Endothelial cell of umbilical vein (primary cell): Measurements from ENCODE around the gene AP2B1. TPM values are rescaled to one million over a fixed set of nuclear protein-coding genes. Genes with fewer than 3 reads are reported as not detected.

Source experiments
- BruUV-seq: library from RNA; stranded (reverse); fragments of 400-500 nt; replicated peaks from 2 replicates; lab custom pipeline; 2021; lab: Mats Ljungman, UMichigan
- CTCF ChIA-PET: fragments of 300-600, 350-600 bp; sonication (Branson Sonifier 250); formaldehyde crosslinking; loops from one replicate; lab custom pipeline; 2021; ENCODE audit warnings: antibody characterized with exemption, inconsistent platforms; lab: Charles Lee
- POLR2A ChIA-PET: fragments of 300-600, 350-600 bp; sonication (Branson Sonifier 250); formaldehyde crosslinking; loops from one replicate; lab custom pipeline; 2021; ENCODE audit warnings: antibody characterized with exemption, inconsistent platforms; lab: Charles Lee
- DNase-seq: peaks from one replicate; pipeline ENCODE4 v3.0.0-alpha.2; 2011; ENCODE audit warnings: low read depth, low spot score
- FAIRE-seq: peaks from 2 replicates; lab custom pipeline; 2011; peaks lifted over from hg19 to GRCh38; lab: Jason Lieb, UNC
- H2AFZ ChIP-seq: 2 replicates; pipeline ENCODE4 v1.6.0; 2012; ENCODE audit warnings: low read depth, low read length, control low read depth, inconsistent platforms
- H3K27ac ChIP-seq: 2 replicates; pipeline ENCODE4 v1.5.1; 2011; ENCODE audit warnings: low read depth, mild to moderate bottlenecking, control low read depth, low read length, moderate library complexity; ENCODE audit not compliant: insufficient read depth
- H3K27me3 ChIP-seq, 2 experiments: 2 replicates each; pipeline versions ENCODE4 v1.6.0 to v1.6.1; 2011; ENCODE audit warnings: low read length in 2 of 2, mixed read lengths in 1 of 2; ENCODE audit not compliant: control insufficient read depth in 2 of 2, insufficient read depth in 2 of 2
- H3K36me3 ChIP-seq, 2 experiments: 2 replicates in 1 of 2; 3 replicates in 1 of 2; pipeline ENCODE4 v1.5.1; 2011; ENCODE audit warnings: low read length in 2 of 2, mild to moderate bottlenecking in 1 of 2, moderate library complexity in 1 of 2; ENCODE audit not compliant: control insufficient read depth in 2 of 2, insufficient read depth in 2 of 2; ENCODE audit errors: extremely low read depth in 1 of 2
- H3K4me1 ChIP-seq: 3 replicates; pipeline ENCODE4 v1.5.1; 2011; ENCODE audit warnings: mild to moderate bottlenecking, low read length; ENCODE audit not compliant: control insufficient read depth, insufficient read depth; ENCODE audit errors: extremely low read depth
- H3K4me2 ChIP-seq: 2 replicates; pipeline ENCODE4 v1.6.1; 2011; ENCODE audit warnings: low read length, control low read depth, mixed read lengths; ENCODE audit not compliant: insufficient read depth
- H3K4me3 ChIP-seq, 3 experiments: fragments of 200-600 bp in 1 of 3; sonication (generic), shearing (Covaris generic) in 1 of 3; replicated peaks in 1 of 3; 2 replicates each; pipeline ENCODE4 v1.5.1; 2011 to 2016; ENCODE audit warnings: control low read depth in 3 of 3, low read length in 3 of 3, mild to moderate bottlenecking in 2 of 3, inconsistent platforms in 1 of 3, low read depth in 1 of 3, moderate library complexity in 1 of 3; ENCODE audit not compliant: insufficient read depth in 1 of 3
- H3K79me2 ChIP-seq: 2 replicates; pipeline ENCODE4 v1.6.0; 2012; ENCODE audit warnings: low read length, inconsistent platforms; ENCODE audit not compliant: control insufficient read depth, insufficient read depth
- H3K9ac ChIP-seq: replicated peaks from 2 replicates; pipeline ENCODE3; 2011; ENCODE audit warnings: low read length, control low read depth; ENCODE audit not compliant: insufficient read depth; ENCODE audit errors: extremely low read depth
- H3K9me1 ChIP-seq: replicated peaks from 3 replicates; pipeline ENCODE4 v1.6.0; 2011; ENCODE audit warnings: mild to moderate bottlenecking, low read length; ENCODE audit not compliant: control insufficient read depth, insufficient read depth; ENCODE audit errors: extremely low read depth
- H3K9me3 ChIP-seq: replicated peaks from 2 replicates; pipeline ENCODE4 v1.5.1; 2012; ENCODE audit warnings: low read length, inconsistent platforms; ENCODE audit not compliant: control insufficient read depth, insufficient read depth
- H4K20me1 ChIP-seq: replicated peaks from 2 replicates; pipeline ENCODE3; 2011; ENCODE audit warnings: mild to moderate bottlenecking, low read length; ENCODE audit not compliant: control insufficient read depth, insufficient read depth; ENCODE audit errors: extremely low read depth
- EZH2 ChIP-seq: IDR thresholded peaks from 2 replicates; pipeline ENCODE4 v1.6.1; 2012; ENCODE audit warnings: borderline replicate concordance, low read depth, mild to moderate bottlenecking, moderate library complexity, low read length, inconsistent platforms; ENCODE audit not compliant: severe bottlenecking
- FOS ChIP-seq: IDR thresholded peaks from 2 replicates; pipeline ENCODE4 v1.6.1; 2011; ENCODE audit warnings: mild to moderate bottlenecking, low read length, moderate library complexity, borderline replicate concordance; ENCODE audit not compliant: insufficient read depth
- GATA2 ChIP-seq: IDR thresholded peaks from 2 replicates; pipeline ENCODE4 v1.7.0; 2011; ENCODE audit warnings: low read depth, mild to moderate bottlenecking, moderate library complexity, mixed read lengths, low read length; ENCODE audit not compliant: insufficient read length, insufficient read depth
- JUN ChIP-seq: IDR thresholded peaks from 2 replicates; pipeline ENCODE4 v1.6.1; 2011; ENCODE audit warnings: borderline replicate concordance, low read depth; ENCODE audit not compliant: insufficient read length, insufficient read depth
- MYC ChIP-seq: IDR thresholded peaks from one replicate; pipeline ENCODE4 v1.6.1; 2011; ENCODE audit warnings: mild to moderate bottlenecking, low read depth, low read length
- POLR2A ChIP-seq: IDR thresholded peaks from 2 replicates; pipeline ENCODE4 v1.6.1; 2012; ENCODE audit warnings: low read depth, mild to moderate bottlenecking, control low read depth, low read length
- POLR2AphosphoS5 ChIP-seq: IDR thresholded peaks from 2 replicates; pipeline ENCODE4 v1.6.1; 2012; ENCODE audit warnings: low read depth, mild to moderate bottlenecking, control low read depth, low read length, moderate library complexity; ENCODE audit not compliant: insufficient read depth
- dilution Hi-C: fragments of 300-500 bp; cut with MboI; formaldehyde crosslinking; loops from one replicate; pipeline ENCODE4 v1.15.0; 2019; ENCODE audit warnings: low sequenced_read_pairs; ENCODE audit not compliant: extremely low pct_ligation_motif_present
- intact Hi-C: fragments of 100-400 bp; cut with micrococcal nuclease; formaldehyde crosslinking; loops from one replicate; pipeline ENCODE4 v1.10.0; 2022
- polyA plus RNA-seq, 4 experiments: library from polyadenylated mRNA; depleted of rRNA in 3 of 4; stranded (reverse) in 3 of 4; unstranded in 1 of 4; fragments of >200 nt; gene quantifications; 2 replicates each; pipeline versions ENCODE4 v1.2.1 to v1.2.3, GENCODE V29; 2011 to 2012; ENCODE audit warnings: missing spikeins in 1 of 4
- total RNA-seq: library from RNA; stranded (reverse); gene quantifications from 2 replicates; pipeline ENCODE4 v1.2.3, GENCODE V29; 2021
- TF ChIP-seq, protein P1 (sequence below): IDR thresholded peaks from 2 replicates; pipeline ENCODE4 v1.6.1; 2011; ENCODE audit not compliant: insufficient read depth, insufficient read length
- TF ChIP-seq, protein P2 (sequence below), 2 donors: IDR thresholded peaks; 1 replicate in 1 of 2; 2 replicates in 1 of 2; pipeline ENCODE4 v1.5.1; 2011; ENCODE audit warnings: low read length in 2 of 2, mild to moderate bottlenecking in 2 of 2, moderate library complexity in 2 of 2, control low read depth in 1 of 2, inconsistent platforms in 1 of 2, low read depth in 1 of 2; ENCODE audit not compliant: insufficient read depth in 1 of 2; ENCODE audit errors: extremely low read depth in 1 of 2

Gene AP2B1
- total and polyA plus RNA-seq, 2 donors (not counting 3 experiments of a cell fraction or from before 2014, with no cell fraction given): 106 to 198 TPM

- no peaks in the 10 kb centered on the region for H4K20me1 ChIP-seq
- FAIRE-seq (no peak), DNase-seq (no peak)
- H3K9me1 ChIP-seq: no peaks in the 10 kb centered on the region
- H2AFZ ChIP-seq: no peak overlapping the region
- dilution Hi-C loops (loop anchor here (25.0 kb wide), 1 partner anchor 119 kb away; the partner anchor contains the start of gene RASL10B), intact Hi-C loops (no loop called here)
- no peak overlapping the region for H3K27ac ChIP-seq
- TF ChIP-seq FOS (no peak), POLR2A (no peak), EZH2 (no peak), POLR2AphosphoS5 (no peak), JUN (no peak), MYC (no peak), GATA2 (no peak)
- TF ChIP-seq, protein P1, sequence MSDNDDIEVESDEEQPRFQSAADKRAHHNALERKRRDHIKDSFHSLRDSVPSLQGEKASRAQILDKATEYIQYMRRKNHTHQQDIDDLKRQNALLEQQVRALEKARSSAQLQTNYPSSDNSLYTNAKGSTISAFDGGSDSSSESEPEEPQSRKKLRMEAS: no peak
- TF ChIP-seq, protein P2, sequence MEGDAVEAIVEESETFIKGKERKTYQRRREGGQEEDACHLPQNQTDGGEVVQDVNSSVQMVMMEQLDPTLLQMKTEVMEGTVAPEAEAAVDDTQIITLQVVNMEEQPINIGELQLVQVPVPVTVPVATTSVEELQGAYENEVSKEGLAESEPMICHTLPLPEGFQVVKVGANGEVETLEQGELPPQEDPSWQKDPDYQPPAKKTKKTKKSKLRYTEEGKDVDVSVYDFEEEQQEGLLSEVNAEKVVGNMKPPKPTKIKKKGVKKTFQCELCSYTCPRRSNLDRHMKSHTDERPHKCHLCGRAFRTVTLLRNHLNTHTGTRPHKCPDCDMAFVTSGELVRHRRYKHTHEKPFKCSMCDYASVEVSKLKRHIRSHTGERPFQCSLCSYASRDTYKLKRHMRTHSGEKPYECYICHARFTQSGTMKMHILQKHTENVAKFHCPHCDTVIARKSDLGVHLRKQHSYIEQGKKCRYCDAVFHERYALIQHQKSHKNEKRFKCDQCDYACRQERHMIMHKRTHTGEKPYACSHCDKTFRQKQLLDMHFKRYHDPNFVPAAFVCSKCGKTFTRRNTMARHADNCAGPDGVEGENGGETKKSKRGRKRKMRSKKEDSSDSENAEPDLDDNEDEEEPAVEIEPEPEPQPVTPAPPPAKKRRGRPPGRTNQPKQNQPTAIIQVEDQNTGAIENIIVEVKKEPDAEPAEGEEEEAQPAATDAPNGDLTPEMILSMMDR (IDR thresholded peaks at IDR 0.05; ENCODE audit: extremely low read depth in 1 of 2, insufficient read depth in 1 of 2, low read depth in 1 of 2, low read length in 2 of 2): no peak
- BruUV-seq: no TSS peak
- H3K9ac ChIP-seq: no peak overlapping the region
- POLR2A ChIA-PET: no interaction called here
- CTCF ChIA-PET: interaction anchor here (0.6 to 2.4 kb wide), 4 partner anchors 10 to 190 kb away, joined by 3 to 9 read pairs (median 4); no protein-coding TSS in a partner anchor
- no peaks in the 10 kb centered on the region for H3K27me3 ChIP-seq
- no peak overlapping the region for H3K4me2 ChIP-seq
- peaks cover 0 to 3% of the 10 kb centered on the region in 2 experiments for H3K36me3 ChIP-seq
- H3K4me3 ChIP-seq: no peak overlapping the region
- H3K9me3 ChIP-seq: no peaks in the 10 kb centered on the region
- H3K4me1 ChIP-seq: peaks cover 5% of the 10 kb centered on the region
- peaks cover 30% of the 10 kb centered on the region for H3K79me2 ChIP-seq
Observed at GRCh38 chr17:35618628-35619027, 31.5 kb downstream of the AP2B1 start.
